Keratinocyte (primary cell): Measurements from ENCODE around the gene SLC45A2.

Experiments
- EZH2 ChIP-seq: IDR thresholded peaks from one replicate; pipeline ENCODE4 v1.6.1; 2012; ENCODE audit warnings: inconsistent platforms, mild to moderate bottlenecking, low read length, moderate library complexity
- TF ChIP-seq, protein P1 (sequence below), 3 experiments: IDR thresholded peaks in 1 of 3; conservative IDR thresholded peaks in 1 of 3; optimal IDR thresholded peaks in 1 of 3; 2 replicates in 2 of 3; 3 replicates in 1 of 3; pipeline versions ENCODE3 to v1.5.1; 2011; ENCODE audit warnings: low read length in 3 of 3, mild to moderate bottlenecking in 3 of 3, moderate library complexity in 2 of 3, control low read depth in 1 of 3, inconsistent platforms in 1 of 3; ENCODE audit not compliant: insufficient read depth in 2 of 3; ENCODE audit errors: extremely low read depth in 1 of 3

DNA sequence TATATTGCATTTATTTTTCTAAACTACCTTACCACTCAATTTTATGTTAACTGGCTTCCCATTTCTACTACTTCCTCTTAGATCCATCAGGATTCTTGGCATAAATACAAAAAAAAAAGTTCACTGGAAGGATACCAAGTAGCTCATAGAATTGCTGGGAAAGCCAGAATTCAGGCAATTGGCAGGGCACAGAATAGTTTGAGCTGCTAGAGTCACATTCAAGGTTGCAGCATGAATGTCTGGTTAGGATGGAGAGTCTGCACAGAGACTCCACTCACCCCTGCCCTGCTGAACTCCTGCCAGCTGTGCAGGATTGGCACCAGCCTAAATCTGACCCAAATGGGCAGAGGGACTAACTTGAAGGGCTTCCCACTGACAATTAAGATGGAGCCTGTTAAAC lies 28.3 kb upstream of the SLC45A2 start:
- TF ChIP-seq, protein P1, sequence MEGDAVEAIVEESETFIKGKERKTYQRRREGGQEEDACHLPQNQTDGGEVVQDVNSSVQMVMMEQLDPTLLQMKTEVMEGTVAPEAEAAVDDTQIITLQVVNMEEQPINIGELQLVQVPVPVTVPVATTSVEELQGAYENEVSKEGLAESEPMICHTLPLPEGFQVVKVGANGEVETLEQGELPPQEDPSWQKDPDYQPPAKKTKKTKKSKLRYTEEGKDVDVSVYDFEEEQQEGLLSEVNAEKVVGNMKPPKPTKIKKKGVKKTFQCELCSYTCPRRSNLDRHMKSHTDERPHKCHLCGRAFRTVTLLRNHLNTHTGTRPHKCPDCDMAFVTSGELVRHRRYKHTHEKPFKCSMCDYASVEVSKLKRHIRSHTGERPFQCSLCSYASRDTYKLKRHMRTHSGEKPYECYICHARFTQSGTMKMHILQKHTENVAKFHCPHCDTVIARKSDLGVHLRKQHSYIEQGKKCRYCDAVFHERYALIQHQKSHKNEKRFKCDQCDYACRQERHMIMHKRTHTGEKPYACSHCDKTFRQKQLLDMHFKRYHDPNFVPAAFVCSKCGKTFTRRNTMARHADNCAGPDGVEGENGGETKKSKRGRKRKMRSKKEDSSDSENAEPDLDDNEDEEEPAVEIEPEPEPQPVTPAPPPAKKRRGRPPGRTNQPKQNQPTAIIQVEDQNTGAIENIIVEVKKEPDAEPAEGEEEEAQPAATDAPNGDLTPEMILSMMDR (optimal IDR thresholded peaks at IDR 0.05 in 1 of 3, IDR thresholded peaks at IDR 0.05 in 1 of 3, conservative IDR thresholded peaks at IDR 0.05 in 1 of 3; ENCODE audit: extremely low read depth in 1 of 3, insufficient read depth in 2 of 3, low read length in 3 of 3): no peak
- TF ChIP-seq EZH2: no peak
